Vagina (tissue), 2 donors: ENCODE measurements around the gene PCNP. TPM values are rescaled to one million over a fixed set of nuclear protein-coding genes. Genes with fewer than 3 reads are reported as not detected.
"Not testable (repeated sequence)": the region's sequence is repeated elsewhere in the genome, so short reads cannot be mapped to it uniquely, and the experiment has no call there.

Experiments
- DNase-seq, 2 donors: peaks; one replicate each; pipeline ENCODE4 v3.0.0-alpha.2; 2017; ENCODE audit errors: extremely low spot score in 2 of 2
- H3K27ac ChIP-seq: fragments of 200-600 bp; sonication (generic); one replicate; pipeline ENCODE4 v1.5.1; 2019
- H3K27me3 ChIP-seq: fragments of 200-600 bp; sonication (generic); one replicate; pipeline ENCODE4 v1.5.1; 2019
- H3K36me3 ChIP-seq, 2 donors: fragments of 200-600 bp; sonication (generic); one replicate each; pipeline ENCODE4 v1.5.1; 2017 to 2019
- H3K4me1 ChIP-seq: fragments of 200-600 bp; sonication (generic); one replicate; pipeline ENCODE4 v1.5.1; 2019
- H3K4me3 ChIP-seq, 2 donors: fragments of 200-600 bp; sonication (generic); 1 replicate in 1 of 2; 2 replicates in 1 of 2; pipeline ENCODE4 v1.5.1; 2016 to 2019
- H3K9me3 ChIP-seq: fragments of 200-600 bp; sonication (generic); one replicate; pipeline ENCODE4 v1.5.1; 2019
- POLR2A ChIP-seq, 2 donors: fragments of 450-650 bp; IDR thresholded peaks; one replicate each; pipeline ENCODE4 v1.6.1; 2017; ENCODE audit warnings: antibody characterized with exemption in 2 of 2, mild to moderate bottlenecking in 2 of 2, moderate library complexity in 2 of 2
- POLR2AphosphoS5 ChIP-seq, 2 donors: sonication (generic); formaldehyde crosslinking; IDR thresholded peaks; one replicate each; pipeline ENCODE4 v1.9.0; 2017; ENCODE audit warnings: antibody characterized with exemption in 2 of 2, mild to moderate bottlenecking in 2 of 2, low read depth in 1 of 2; ENCODE audit not compliant: insufficient read depth in 1 of 2
- intact Hi-C: fragments of 100-400 bp; cut with DNase I; formaldehyde crosslinking; loops from one replicate; pipeline ENCODE4 v1.15.1; 2023
- total RNA-seq: library from RNA; depleted of rRNA; stranded (reverse); fragments of >200 nt; gene quantifications from one replicate; pipeline ENCODE4 v1.2.3, GENCODE V29; 2016
- TF ChIP-seq, protein P1 (sequence below), 3 experiments: fragments of 450-650 bp in 2 of 3; fragments of 200-600 bp in 1 of 3; sonication (generic) in 1 of 3; IDR thresholded peaks; one replicate each; pipeline ENCODE4 v1.5.1; 2017 to 2019; ENCODE audit warnings: antibody characterized with exemption in 3 of 3, mild to moderate bottlenecking in 2 of 3, moderate library complexity in 2 of 3

The PCNP gene
- total RNA-seq, 1 donor from 2014 or later: 96.3 TPM

DNA sequence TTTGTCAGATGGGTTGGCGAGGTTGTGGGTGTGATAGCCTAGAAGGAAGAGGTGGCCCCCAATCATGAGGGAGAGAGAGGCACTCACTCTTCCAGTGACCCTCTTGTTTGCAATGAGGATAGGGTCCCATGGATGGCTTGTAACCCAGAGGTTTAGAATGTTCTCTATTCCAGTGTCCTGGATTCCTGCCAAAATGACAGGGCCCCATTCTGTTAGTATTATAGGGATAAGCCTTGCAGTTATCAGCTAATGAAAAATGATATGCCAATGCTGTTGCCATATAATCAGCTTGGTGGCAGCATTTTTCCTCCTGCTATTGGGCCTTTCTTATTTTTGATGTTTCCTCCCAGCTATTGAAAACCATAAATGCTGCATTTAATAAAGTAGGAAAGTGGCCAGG, 37.7 kb upstream of the PCNP start:
- intact Hi-C loops: no loop called here
- Histone ChIP-seq H3K27me3 (no peaks in the 10 kb centered on the region), H3K27ac (no peak overlapping the region), H3K9me3 (no peaks in the 10 kb centered on the region), H3K36me3 (no peaks in the 10 kb centered on the region), H3K4me1 (no peaks in the 10 kb centered on the region), H3K4me3 (no peak overlapping the region)
- TF ChIP-seq POLR2A (IDR thresholded peaks at IDR 0.05): no peak
- TF ChIP-seq, protein P1, sequence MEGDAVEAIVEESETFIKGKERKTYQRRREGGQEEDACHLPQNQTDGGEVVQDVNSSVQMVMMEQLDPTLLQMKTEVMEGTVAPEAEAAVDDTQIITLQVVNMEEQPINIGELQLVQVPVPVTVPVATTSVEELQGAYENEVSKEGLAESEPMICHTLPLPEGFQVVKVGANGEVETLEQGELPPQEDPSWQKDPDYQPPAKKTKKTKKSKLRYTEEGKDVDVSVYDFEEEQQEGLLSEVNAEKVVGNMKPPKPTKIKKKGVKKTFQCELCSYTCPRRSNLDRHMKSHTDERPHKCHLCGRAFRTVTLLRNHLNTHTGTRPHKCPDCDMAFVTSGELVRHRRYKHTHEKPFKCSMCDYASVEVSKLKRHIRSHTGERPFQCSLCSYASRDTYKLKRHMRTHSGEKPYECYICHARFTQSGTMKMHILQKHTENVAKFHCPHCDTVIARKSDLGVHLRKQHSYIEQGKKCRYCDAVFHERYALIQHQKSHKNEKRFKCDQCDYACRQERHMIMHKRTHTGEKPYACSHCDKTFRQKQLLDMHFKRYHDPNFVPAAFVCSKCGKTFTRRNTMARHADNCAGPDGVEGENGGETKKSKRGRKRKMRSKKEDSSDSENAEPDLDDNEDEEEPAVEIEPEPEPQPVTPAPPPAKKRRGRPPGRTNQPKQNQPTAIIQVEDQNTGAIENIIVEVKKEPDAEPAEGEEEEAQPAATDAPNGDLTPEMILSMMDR (IDR thresholded peaks at IDR 0.05): no peak
- TF ChIP-seq POLR2AphosphoS5 (IDR thresholded peaks at IDR 0.05; ENCODE audit: insufficient read depth in 1 of 2, low read depth in 1 of 2): no peak
- no peak for DNase-seq

DNA sequence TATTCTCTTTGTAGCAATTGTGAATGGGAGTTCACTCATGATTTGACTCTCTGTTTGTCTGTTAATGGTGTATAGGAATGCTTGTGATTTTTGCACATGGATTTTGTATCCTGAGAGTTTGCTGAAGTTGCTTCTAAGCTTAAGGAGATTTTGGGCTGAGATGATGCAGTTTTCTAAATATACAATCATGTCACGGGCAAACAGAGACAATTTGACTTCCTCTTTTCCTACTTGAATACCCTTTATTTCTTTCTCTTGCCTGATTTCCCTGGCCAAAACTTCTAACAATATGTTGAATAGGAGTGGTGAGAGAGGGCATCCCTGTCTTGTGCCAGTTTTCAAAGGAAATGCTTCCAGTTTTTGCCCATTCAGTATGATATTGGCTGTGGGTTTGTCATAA, 37.0 kb upstream of the PCNP start:
- intact Hi-C loops, H3K4me3 ChIP-seq, H3K4me1 ChIP-seq, H3K9me3 ChIP-seq, H3K27ac ChIP-seq, H3K27me3 ChIP-seq, H3K36me3 ChIP-seq, DNase-seq: not testable (repeated sequence)

DNA sequence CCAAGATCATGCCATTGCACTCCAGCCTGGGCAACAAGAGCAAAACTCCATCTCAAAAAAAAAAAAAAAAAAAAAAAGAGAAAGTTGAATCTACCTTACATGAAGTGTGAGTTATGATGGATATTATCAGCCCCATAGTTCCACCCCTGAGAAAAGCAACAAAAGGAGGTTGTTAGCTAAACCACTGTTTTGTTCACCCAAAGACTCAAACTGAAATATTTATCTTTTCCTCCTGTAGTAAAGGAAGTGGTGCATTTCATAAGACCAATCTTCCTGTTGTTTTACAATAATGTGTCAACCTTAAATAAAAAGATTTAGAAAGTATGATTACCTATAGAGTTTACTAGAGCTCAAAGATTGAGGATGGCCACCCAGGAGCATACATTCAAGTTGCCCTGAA, 31.0 kb upstream of the PCNP start:
- H3K27ac ChIP-seq: no peak overlapping the region
- H3K36me3 ChIP-seq: no peaks in the 10 kb centered on the region
- no peak for DNase-seq
- TF ChIP-seq POLR2AphosphoS5 (IDR thresholded peaks at IDR 0.05; ENCODE audit: insufficient read depth in 1 of 2, low read depth in 1 of 2) (no peak), POLR2A (IDR thresholded peaks at IDR 0.05) (no peak)
- TF ChIP-seq, protein P1 (IDR thresholded peaks at IDR 0.05): no peak
- no peaks in the 10 kb centered on the region for H3K27me3 ChIP-seq
- no peaks in the 10 kb centered on the region for H3K4me1 ChIP-seq
- no peak overlapping the region for H3K4me3 ChIP-seq
- H3K9me3 ChIP-seq: no peaks in the 10 kb centered on the region
- intact Hi-C loops: no loop called here

DNA sequence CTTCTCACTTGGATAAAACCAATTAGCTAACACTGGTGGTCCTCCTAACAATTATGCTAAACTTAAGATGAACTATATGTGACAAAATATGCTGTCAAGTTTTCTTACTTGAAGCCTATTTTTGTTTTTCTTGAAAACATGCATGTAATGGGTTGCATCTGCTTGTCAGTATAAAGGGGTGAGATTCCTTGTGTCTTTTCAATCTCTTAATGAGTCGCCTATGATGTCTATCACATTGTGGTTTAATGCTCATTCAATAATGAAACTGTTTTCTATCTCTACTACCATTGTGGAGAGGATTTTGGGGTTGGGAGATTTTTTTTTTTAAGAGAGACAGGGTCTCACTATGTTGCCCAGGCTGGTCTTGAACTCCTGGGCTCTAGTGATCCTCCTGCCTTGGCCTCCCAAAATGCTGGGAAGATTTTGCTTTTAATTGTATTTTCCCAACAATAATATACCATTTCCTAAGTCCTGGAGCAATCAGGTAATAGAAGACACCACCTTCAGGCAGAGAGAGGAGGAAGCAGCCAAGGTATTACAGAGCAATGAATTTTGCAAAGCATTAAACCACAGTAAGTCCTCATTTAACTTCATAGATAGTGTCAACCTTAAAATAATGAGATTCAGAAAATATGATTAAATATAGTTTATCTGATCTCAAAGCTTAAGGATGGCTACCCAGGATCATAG, 29.7 kb upstream of the PCNP start:
- intact Hi-C loops: no loop called here
- Histone ChIP-seq H3K4me1 (no peaks in the 10 kb centered on the region), H3K27me3 (no peaks in the 10 kb centered on the region), H3K4me3 (no peak overlapping the region), H3K27ac (no peak overlapping the region), H3K36me3 (no peaks in the 10 kb centered on the region), H3K9me3 (no peaks in the 10 kb centered on the region)
- no peak for DNase-seq
- TF ChIP-seq POLR2A (IDR thresholded peaks at IDR 0.05) (no peak), POLR2AphosphoS5 (IDR thresholded peaks at IDR 0.05; ENCODE audit: insufficient read depth in 1 of 2, low read depth in 1 of 2) (no peak)
- TF ChIP-seq, protein P1 (IDR thresholded peaks at IDR 0.05): no peak

DNA sequence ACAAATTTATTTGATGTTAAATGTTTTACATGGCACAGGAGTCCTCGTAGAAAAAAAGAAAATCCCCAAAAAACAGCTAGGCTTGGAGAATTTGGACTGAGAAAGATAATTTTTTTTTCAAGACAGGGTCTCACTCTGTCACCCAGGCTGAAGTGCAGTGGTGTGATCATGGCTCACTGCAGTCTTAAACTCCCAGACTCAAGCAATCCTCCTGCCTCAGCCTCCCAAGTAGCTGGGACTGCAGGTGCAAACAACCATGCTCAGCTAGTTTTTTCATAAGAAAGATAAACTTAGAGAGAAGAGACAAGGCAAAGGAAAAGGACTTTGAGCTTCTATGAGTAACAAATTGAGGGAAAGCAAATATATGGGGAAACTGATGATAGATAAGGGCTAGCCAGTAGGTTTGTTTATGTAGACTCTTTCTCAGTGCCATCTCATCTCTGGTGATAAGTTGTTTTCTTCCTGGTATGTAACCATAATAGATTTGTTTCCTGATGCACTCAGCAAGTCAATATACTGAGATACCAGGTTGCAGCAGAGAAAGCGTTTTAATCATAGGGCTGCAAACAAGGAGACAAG, 25.4 kb upstream of the PCNP start:
- no peaks in the 10 kb centered on the region for H3K36me3 ChIP-seq
- H3K27me3 ChIP-seq: no peaks in the 10 kb centered on the region
- H3K4me3 ChIP-seq: no peak overlapping the region
- intact Hi-C loops: no loop called here
- no peak for DNase-seq
- no peaks in the 10 kb centered on the region for H3K9me3 ChIP-seq
- no peak overlapping the region for H3K27ac ChIP-seq
- no peak for TF ChIP-seq POLR2A (IDR thresholded peaks at IDR 0.05)
- TF ChIP-seq POLR2AphosphoS5 (IDR thresholded peaks at IDR 0.05; ENCODE audit: insufficient read depth in 1 of 2, low read depth in 1 of 2): no peak
- TF ChIP-seq, protein P1 (IDR thresholded peaks at IDR 0.05): no peak
- H3K4me1 ChIP-seq: no peaks in the 10 kb centered on the region
